Measurements from ENCODE around the gene HES5.
"Not testable (repeated sequence)": the region's sequence is repeated elsewhere in the genome, so short reads cannot be mapped to it uniquely, and the experiment has no call there.

Gene HES5

GRCh38 chr1:2560299-2561073, 30.4 kb upstream of the HES5 start:
- no peak for DNase-seq

- DNase-seq: no peak
These were observed 29.6 kb upstream of the HES5 start for GRCh38 chr1:2559509-2560298.

DNA sequence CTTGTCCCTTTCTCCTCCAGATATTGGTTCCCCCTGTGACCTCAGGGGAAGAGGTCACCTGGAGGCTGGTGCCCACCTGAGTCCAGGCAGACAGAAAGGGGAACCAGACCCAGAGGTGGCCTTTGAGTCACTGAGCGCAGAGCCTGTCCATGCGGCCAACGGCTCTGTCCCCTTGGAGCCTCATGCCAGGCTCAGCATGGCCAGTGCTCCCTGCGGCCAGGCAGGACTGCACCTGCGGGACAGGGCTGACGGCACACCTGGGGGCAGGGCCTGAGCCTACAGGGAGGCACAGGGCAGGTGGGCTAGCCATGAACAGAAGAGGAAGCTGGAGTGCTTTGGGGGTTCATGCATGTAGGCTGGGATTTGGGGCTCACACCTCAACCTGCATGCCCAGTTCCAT, 28.8 kb upstream of the HES5 start:
- no peak for DNase-seq

DNA sequence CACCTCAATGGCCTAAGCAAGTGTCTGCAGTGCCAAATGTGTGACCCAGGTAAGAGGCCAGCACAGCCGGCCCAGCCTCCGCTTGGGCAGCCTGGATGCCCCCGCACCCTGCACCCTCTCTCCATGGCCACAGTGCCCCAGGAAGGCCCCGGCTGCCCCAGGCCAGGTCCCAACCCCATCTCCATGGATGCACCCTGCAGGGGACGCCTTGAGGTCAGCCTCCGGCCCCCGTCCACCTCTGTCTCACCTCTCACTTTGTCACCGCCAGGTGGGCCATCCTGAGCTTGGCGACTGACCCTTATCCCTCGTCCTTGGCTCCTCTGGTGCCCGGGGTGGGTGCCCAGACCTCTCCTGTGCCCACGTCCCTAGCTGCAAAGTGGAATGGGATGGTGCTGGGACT, 28.4 kb upstream of the HES5 start:
- no peak for DNase-seq

GRCh38 chr1:2557482-2558400, 27.7 kb upstream of the HES5 start:
- no peak for DNase-seq

GRCh38 chr1:2556678-2557481, 26.8 kb upstream of the HES5 start:
- no peak for DNase-seq

DNA sequence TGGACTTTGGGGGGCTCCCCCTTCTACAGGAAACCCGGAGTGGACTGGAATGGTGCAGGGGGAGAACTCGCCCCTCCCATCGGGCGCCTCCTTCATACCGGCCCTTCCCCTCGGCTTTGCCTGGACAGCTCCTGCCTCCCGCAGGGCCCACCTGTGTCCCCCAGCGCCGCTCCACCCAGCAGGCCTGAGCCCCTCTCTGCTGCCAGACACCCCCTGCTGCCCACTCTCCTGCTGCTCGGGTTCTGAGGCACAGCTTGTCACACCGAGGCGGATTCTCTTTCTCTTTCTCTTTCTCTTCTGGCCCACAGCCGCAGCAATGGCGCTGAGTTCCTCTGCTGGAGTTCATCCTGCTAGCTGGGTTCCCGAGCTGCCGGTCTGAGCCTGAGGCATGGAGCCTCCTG, 26.2 kb upstream of the HES5 start, which contains the start of gene TNFRSF14:
TNFRSF14 (plus strand) TSS at position 95 of the 401 bp plus-strand sequence; CDS start at position 389, 294 bp downstream.
- peak; percentile 74 for DNase-seq

DNA sequence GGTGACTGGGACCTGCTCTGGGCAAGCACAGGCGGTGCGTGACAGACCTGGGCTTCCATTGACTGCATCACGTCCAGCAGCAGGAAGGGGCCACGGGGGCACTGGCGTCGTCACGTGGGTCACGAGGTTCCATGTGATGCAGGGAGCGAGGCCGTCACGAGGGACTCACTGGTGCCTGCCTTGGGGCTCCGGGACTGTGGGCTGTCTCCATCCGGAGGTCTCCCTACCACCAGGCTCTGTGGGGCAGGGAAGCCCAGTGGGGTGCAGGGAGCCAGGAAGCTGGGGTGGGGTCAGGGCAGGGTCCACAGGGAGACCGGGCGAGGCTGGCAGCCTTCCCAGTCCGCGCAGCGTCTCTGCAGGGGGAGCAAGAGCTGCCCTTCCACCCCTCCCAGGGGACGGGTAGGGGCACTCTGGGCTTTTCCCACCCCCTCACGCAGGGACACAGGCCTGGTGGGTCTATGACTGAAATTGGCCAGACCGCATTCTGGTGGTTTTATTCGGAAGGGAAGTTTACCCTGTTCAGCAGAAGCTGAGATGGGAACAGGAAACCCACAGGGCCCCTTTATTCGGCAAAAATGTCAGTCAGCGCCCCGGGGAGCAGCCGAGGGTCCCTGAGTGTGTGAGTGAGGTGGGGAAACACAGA, 25.7 kb upstream of the HES5 start:
- DNase-seq: peak; percentile 69

DNA sequence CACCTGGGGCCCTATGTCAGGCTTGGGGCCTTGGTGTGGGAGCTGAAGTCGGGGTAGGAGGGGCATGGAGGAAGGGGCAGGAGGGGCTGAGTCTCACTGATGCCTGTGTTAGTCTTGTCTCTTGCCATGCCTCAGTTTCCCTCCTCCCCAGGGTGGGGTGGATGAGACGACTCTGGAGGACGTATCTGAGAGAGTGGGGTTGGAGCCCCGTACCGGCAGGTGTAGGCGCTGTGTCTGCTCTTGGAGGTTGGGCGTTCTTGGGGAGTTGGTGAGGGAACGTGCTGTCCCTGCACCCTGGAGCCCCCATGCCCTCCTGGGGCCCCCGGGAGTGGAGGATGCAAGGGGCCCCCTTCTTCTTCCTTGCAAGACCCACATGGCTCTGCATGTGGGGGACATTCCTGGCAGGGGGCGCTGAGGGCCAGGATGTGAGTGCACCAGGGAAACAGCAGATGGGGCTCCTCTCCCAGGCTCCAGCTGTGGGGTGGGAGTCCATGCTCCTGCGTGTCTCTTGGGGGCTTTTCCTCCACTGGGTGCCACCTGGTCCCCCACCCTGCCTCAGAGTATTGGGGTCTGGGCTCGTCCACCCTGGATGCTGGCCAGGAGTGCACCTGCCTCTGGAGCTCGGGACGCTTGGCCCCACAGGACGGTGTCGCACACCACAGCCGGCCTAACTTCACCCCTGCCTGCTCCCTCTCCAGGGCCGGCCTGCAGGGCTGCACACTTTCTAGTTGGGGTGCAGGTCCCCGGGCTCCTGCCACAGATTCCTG, 24.7 kb upstream of the HES5 start:
- DNase-seq: no peak

DNA sequence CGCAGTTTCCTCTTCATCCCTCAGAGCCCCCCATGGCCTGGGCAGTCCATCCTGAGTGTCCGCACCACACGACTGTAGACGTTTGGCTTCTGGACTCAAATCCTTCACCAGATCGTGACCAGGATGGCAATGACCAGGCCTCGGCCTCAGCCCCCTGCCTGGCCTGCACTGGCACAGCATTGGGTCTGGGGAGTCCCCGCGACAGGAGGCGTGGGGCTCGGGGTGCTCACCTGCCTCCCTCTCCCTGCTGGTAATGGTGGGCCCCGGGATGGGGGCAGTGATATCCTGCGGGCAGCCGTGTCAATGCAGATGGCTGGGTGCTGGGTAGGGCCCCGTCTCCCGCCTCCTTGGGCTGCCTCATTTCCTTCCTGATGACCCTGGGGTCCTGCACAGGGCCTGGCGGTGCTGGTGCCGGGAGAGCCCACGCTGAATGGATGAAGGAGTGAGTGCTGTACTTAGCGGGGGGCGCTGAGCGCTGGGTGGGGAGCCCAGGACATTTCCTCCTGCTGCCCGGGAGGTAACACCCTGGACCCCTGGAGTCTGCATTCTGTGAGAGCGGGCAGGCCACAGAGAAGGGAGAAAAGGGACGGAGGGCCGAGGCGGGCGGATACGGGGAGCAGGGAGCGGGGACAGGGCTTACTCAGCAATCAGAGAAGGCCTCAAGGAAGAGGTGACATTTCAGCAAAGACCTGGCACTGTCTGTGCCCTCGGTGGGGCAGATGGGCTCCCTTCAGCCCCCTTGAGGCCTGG, 24.0 kb upstream of the HES5 start:
- no peak for DNase-seq

DNA sequence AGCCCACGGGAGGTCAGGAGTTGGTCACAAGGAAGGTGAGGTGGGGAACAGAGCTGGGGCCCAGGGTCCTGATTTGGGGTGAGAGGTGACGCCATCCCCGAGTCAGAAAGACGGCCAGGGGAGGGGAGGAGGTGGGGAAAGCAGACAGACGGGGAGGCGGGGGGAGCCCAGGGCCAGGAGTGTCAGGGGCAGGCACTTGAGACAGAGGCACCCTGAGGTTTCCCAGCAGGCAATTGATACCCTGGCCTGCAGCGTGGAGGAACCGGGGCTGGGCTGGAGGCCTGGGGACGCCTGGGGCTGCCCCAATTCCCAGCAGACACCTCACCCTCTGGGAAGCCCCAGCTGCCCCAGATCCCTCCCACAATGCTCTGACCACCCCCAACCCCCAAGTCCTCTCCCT, 23.0 kb upstream of the HES5 start:
- DNase-seq: not testable (repeated sequence)

DNA sequence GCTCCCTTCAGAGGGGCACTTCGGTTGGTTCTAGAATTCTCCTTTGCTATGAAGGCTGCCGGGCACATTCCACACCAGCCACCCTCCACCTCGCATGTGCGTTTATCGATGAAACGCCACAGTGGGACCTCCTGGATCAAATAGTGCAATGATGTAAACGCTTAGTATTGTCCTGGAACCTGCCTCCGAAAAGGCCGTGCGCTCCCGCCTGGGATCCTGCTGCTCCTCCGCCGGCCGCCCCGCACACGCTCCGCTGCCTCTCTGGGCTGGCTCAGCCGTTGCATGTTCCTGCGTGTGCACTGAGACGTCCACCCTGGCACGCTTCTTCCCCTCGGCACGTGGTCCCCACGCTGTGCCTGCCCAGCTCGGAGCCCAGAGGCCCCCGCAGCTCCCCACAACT, 22.1 kb upstream of the HES5 start:
- no peak for DNase-seq

- not testable (repeated sequence) for DNase-seq
These were observed 21.5 kb upstream of the HES5 start for GRCh38 chr1:2551544-2551943.

DNA sequence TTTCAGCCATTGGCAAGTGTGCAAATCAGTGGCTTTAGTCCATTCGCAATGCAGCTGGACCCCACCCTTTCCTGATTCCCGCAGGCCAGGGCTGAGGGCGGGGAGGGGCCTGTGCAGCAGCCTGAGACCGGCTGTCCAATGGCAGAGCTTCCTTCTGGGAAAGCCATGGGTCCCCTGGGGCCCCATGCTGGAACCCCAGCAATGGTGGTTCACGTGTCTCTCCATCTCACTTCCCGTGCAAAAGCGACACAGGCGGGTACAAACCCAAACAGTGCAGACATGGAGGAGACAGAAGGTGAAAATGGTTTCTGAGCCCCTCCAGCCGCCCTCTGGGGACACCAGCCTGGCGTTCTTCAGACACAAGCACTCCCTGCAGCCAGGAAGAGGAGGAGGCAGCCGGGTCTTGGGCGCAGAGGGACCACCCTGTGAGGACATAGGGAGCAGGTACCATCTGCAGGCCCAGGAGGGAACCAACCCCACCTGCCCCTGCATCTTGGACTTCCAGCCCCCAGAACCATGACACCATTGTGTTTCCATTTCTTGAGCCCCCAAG, 20.3 kb upstream of the HES5 start:
- not testable (repeated sequence) for DNase-seq

DNA sequence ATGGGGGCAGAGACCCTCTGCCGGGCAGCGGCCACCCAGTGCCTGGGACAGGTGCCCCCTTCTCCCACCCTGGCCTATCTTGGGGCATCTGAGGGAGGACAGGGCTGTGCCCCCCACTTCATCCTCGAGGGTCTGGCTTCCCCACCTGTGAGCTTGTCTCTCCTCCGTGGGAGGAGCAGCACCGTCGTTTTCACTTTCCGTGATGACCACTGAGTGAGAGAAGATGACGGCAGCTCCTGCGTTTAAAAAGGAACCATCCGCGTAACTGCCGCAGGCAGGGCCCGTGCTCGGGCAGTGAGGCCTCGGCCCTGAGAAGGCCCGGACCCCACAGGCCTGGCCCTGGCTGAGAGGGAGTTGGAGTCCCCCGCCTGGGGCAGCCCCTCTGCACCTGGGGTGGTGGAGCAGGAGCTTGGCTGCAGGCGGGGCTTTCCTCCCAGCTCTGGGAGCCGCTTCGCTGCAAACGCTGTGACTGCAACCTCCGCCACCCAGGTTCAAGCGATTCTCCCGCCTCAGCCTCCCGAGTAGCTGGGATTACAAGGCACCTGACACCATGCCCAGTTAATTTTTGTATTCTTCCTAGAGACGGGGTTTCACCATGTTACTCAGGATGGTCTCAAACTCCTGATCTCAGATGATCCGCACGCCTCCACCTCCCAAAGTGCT, 19.4 kb upstream of the HES5 start:
- DNase-seq: not testable (repeated sequence)

DNA sequence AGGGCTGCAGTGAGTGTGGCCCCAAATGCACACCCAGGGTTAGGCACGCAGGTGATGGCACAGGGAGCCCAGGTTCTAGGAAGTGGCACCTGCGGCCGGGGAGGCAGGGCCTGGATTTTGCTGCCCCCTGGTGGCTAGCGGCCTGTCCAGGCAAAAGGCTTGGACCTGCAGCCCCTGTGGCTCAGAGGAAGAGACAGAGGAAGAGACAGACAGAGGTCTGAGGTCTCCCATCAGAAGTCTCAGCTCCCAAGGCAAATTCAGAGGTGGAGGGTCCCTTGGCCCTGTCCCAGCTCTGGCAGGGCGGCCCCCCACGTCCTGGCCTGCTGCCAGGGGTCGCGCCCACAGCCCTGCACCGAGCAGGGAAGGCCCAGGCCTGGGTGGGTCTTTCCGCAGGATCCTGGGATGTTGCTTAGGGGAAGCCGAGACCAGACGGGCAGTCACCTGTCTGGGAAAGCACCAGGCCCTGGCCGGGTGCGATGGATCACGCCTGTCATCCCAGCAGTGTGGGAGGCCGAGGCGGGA, 18.1 kb upstream of the HES5 start:
- peak; percentile 86 for DNase-seq

DNA sequence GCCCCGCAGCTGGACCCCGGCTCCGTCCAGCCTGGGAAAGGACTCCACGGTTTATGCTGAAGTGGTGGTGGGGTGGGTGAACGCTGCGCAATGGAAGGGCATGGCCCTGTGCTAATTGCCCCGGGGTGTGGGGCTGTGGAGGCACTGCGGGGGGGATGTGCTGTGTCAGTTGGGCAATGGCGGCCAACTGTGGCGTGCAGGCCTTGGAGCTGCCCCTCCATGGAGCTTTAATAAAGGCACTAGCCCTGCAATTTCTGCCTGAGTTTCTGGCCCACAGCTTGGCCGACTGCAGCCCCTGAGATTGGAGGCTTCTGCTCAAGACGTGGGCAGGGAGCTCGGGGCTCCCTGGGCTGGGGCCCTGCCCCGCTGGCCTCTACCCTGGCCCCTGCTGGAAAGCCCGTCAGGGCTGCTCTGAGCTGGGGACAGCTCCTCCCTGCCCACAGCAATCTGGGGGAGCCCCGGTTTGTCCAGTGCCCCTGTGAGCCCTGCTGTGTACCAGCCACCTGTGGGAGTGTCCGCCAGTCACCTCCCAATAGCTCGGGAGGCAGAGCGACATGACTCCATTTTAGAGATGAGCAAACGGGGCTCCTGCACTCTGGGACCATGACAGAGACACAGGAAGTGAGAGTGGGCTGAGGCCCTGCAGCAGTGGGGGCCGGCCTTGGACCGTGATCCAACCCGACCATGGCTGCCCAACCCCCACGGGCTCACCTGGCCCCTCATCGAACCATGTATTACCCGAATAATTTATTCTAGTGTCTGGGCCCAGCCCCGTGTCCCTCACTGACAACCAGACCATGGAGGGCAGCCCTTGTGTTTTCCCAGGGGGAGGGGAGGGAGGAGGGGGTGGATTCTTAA, 17.4 kb upstream of the HES5 start:
- no peak for DNase-seq

Data from femur (tissue), 1 donor.